Stimulated activated CD4-positive, alpha-beta T cell treated with anti-CD3 and anti-CD28 coated beads, Interleukin-1b, Interleukin-23, amount 100 ng/mL, for 4 hours (primary cell): ENCODE results near the gene DCBLD1.
"Not testable (repeated sequence)": the region's sequence is repeated elsewhere in the genome, so short reads cannot be mapped to it uniquely, and the experiment has no call there.

Source experiments
- DNase-seq, 2 donors: peaks; one replicate each; pipeline ENCODE4 v3.0.0-alpha.2; 2020; ENCODE audit warnings: low read depth in 2 of 2

Gene DCBLD1

GRCh38 chr6:117498159-117498558, 15.7 kb downstream of the DCBLD1 start:
- DNase-seq: no peak

GRCh38 chr6:117501722-117502121, 19.2 kb downstream of the DCBLD1 start:
- no peak for DNase-seq

GRCh38 chr6:117502580-117502979, 20.1 kb downstream of the DCBLD1 start:
- DNase-seq: no peak

GRCh38 chr6:117503211-117503610, 20.7 kb downstream of the DCBLD1 start:
- no peak for DNase-seq

- DNase-seq: no peak
Measured at GRCh38 chr6:117504478-117505144, 22.1 kb downstream of the DCBLD1 start.

GRCh38 chr6:117505311-117505710, 22.8 kb downstream of the DCBLD1 start:
- no peak for DNase-seq

GRCh38 chr6:117506180-117506835, 23.8 kb downstream of the DCBLD1 start:
- no peak for DNase-seq

- no peak for DNase-seq
Measured at GRCh38 chr6:117506907-117507306, 24.4 kb downstream of the DCBLD1 start.

GRCh38 chr6:117508450-117508971, 26.0 kb downstream of the DCBLD1 start:
- no peak for DNase-seq

GRCh38 chr6:117509021-117509420, 26.5 kb downstream of the DCBLD1 start:
- no peak for DNase-seq

- DNase-seq: no peak
Measured at GRCh38 chr6:117512056-117512828, 29.8 kb downstream of the DCBLD1 start.

- no peak for DNase-seq
Measured at GRCh38 chr6:117512987-117513573, 30.6 kb downstream of the DCBLD1 start.

- no peak for DNase-seq
Measured at GRCh38 chr6:117513778-117514365, 31.4 kb downstream of the DCBLD1 start.

- DNase-seq: no peak
Measured at GRCh38 chr6:117514655-117515054, 32.2 kb downstream of the DCBLD1 start.

GRCh38 chr6:117515326-117515725, 32.9 kb downstream of the DCBLD1 start:
- no peak for DNase-seq

GRCh38 chr6:117517995-117518394, 35.5 kb downstream of the DCBLD1 start:
- DNase-seq: not testable (repeated sequence)

- no peak for DNase-seq
Measured at GRCh38 chr6:117518870-117519269, 36.4 kb downstream of the DCBLD1 start.

- no peak for DNase-seq
Measured at GRCh38 chr6:117520603-117521395, 38.3 kb downstream of the DCBLD1 start.

GRCh38 chr6:117521791-117522502, 39.5 kb downstream of the DCBLD1 start:
- no peak for DNase-seq

GRCh38 chr6:117525607-117526006, 43.1 kb downstream of the DCBLD1 start:
- no peak for DNase-seq
